Measurements from ENCODE around the gene HS3ST5. TPM values are rescaled to one million over a fixed set of nuclear protein-coding genes. Genes with fewer than 3 reads are reported as not detected.

Gene HS3ST5
- total and polyA plus RNA-seq, 10 donors: not detected

- TF ChIP-seq CTCF (IDR thresholded peaks at IDR 0.05 in 8 of 11, conservative IDR thresholded peaks at IDR 0.05 in 3 of 11) (no peak), POLR2AphosphoS5 (IDR thresholded peaks at IDR 0.05) (no peak), POLR2A (IDR thresholded peaks at IDR 0.05) (no peak)
- no peak overlapping the region for H3K4me3 ChIP-seq
- H3K9me3 ChIP-seq: no peaks in the 10 kb centered on the region
- WGBS, 5 donors: 15 to 34% (median 21%) methylated on average over 1 of the region's 1 CpG
- no peak for DNase-seq
- H3K36me3 ChIP-seq: no peaks in the 10 kb centered on the region
- H3K4me1 ChIP-seq: peaks cover 5 to 27% (median 21%) of the 10 kb centered on the region in 6 donors
- H3K27me3 ChIP-seq (replicated peaks in 1 of 7): peaks cover 0 to 53% (median 30%) of the 10 kb centered on the region in 7 donors
- H3K27ac ChIP-seq: no peak overlapping the region
- intact Hi-C loops (cut with DNase I; ENCODE audit: low total_unique reads): no loop called here
These were observed 3.1 kb downstream of the HS3ST5 start for GRCh38 chr6:114339706-114340105.

- 77 to 85% (median 80%) methylated on average over 4 of the region's 4 CpGs for WGBS, 5 donors
- TF ChIP-seq POLR2AphosphoS5 (IDR thresholded peaks at IDR 0.05): no peak
- no peak for TF ChIP-seq CTCF (IDR thresholded peaks at IDR 0.05 in 8 of 11, conservative IDR thresholded peaks at IDR 0.05 in 3 of 11)
- no peak for TF ChIP-seq POLR2A (IDR thresholded peaks at IDR 0.05)
- Histone ChIP-seq H3K9me3 (no peaks in the 10 kb centered on the region), H3K36me3 (no peaks in the 10 kb centered on the region), H3K4me3 (no peak overlapping the region), H3K4me1 (no peaks in the 10 kb centered on the region), H3K27me3 (replicated peaks in 1 of 7) (peaks cover 0 to 4% (median 0%) of the 10 kb centered on the region in 7 donors), H3K27ac (no peak overlapping the region)
- no peak for DNase-seq
- intact Hi-C loops (cut with DNase I; ENCODE audit: low total_unique reads): no loop called here
These were observed 8.6 kb downstream of the HS3ST5 start for GRCh38 chr6:114334237-114334636.

GRCh38 chr6:114327074-114327473, 15.7 kb downstream of the HS3ST5 start:
- H3K27me3 ChIP-seq (replicated peaks in 1 of 7): no peaks in the 10 kb centered on the region

GRCh38 chr6:114323784-114324183, 19.0 kb downstream of the HS3ST5 start:
- Histone ChIP-seq H3K27ac (no peak overlapping the region), H3K4me3 (no peak overlapping the region), H3K4me1 (no peaks in the 10 kb centered on the region), H3K27me3 (replicated peaks in 1 of 7) (no peaks in the 10 kb centered on the region), H3K36me3 (no peaks in the 10 kb centered on the region), H3K9me3 (no peaks in the 10 kb centered on the region)
- intact Hi-C loops (cut with DNase I; ENCODE audit: low total_unique reads): no loop called here
- no peak for TF ChIP-seq CTCF (IDR thresholded peaks at IDR 0.05 in 8 of 11, conservative IDR thresholded peaks at IDR 0.05 in 3 of 11)
- no peak for TF ChIP-seq POLR2AphosphoS5 (IDR thresholded peaks at IDR 0.05)
- TF ChIP-seq POLR2A (IDR thresholded peaks at IDR 0.05): no peak
- WGBS, 5 donors: 83 to 93% (median 88%) methylated on average over 1 of the region's 1 CpG
- no peak for DNase-seq

More at GRCh38 chr6:114327074-114327473, 15.7 kb downstream of the HS3ST5 start:
- no peaks in the 10 kb centered on the region for H3K4me1 ChIP-seq
- no peaks in the 10 kb centered on the region for H3K36me3 ChIP-seq
- intact Hi-C loops (cut with DNase I; ENCODE audit: low total_unique reads): no loop called here
- TF ChIP-seq POLR2AphosphoS5 (IDR thresholded peaks at IDR 0.05) (no peak), CTCF (IDR thresholded peaks at IDR 0.05 in 8 of 11, conservative IDR thresholded peaks at IDR 0.05 in 3 of 11) (no peak), POLR2A (IDR thresholded peaks at IDR 0.05) (no peak)
- DNase-seq: no peak
- H3K27ac ChIP-seq: no peak overlapping the region
- H3K9me3 ChIP-seq: no peaks in the 10 kb centered on the region
- H3K4me3 ChIP-seq: no peak overlapping the region
